Ecto neural progenitor cell (in vitro differentiated cells): ENCODE measurements around the gene CDH15.
"Not testable (repeated sequence)": the region's sequence is repeated elsewhere in the genome, so short reads cannot be mapped to it uniquely, and the experiment has no call there.

Experiments used
- DNase-seq: peaks from one replicate; pipeline ENCODE4 v3.0.0-alpha.2; 2018; ENCODE audit warnings: low spot score

CDH15 gene

DNA sequence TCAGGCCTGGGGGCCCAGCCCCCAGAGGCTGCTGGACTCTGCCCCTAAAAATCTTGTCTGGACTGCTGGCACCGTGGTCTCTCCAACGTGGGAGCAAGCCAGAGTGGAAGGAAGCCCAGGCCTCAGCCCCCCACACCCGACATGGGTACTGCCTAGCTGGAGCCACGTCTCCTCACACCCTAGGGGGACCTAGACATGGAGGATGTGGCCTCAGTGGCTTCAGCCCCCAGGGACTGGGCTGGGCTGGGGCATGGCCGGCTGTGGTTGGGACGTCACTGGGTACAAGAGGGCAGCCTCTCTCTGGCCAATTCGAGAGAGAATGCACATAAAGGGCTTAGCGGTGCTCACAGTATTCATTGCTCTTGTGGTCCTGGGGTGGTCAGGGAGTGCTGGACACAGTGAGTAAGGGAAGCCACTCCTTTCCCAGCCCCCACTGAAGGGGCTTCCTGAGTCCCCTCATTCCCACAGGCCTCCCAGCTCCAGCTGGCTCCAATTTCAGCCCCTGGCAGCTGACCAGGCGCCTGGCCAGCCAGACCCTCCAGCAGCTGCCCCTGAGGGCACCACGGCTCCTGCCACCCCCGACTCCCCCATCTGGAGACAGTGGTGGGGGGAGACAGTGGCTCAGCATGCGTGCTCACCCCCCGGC lies 1.1 kb downstream of the CDH15 start:
- DNase-seq: no peak

DNA sequence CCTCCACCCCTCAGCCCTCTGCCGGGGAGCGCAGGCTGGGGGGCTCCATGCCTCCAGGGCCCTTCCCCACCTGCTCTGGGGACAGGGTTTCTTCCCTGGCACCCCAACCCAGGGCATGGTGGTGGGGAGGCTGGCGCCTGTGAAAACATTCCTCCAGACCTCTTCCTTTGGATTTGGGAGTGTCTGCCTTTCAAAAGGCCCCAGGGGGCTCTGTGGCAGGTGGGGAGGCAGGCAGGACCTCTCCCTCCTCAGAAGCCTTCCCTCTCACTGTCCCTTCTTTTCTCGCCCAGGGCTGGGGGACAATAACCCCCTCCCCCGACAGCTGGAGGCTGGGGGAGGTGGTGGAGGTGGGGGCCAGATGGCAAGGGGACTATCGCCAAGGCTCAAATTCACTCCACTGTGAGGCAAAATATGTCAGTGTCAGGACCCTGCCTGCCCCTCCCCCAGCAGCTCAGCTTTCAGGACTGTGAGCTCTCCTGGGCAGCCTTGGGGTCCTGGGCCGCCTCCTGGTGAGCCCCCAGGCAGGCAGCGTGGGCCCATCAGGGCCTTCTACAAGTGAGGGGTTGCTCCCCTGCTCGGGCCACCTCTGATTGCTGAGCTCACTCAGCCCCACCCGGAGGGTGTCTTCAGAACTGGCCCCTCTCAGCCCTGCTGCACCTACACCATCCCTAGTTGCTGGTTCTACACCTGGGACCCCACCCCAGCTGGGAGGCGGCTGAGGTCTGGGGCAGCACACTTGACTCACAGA lies 1.8 kb downstream of the CDH15 start:
- DNase-seq: no peak

DNA sequence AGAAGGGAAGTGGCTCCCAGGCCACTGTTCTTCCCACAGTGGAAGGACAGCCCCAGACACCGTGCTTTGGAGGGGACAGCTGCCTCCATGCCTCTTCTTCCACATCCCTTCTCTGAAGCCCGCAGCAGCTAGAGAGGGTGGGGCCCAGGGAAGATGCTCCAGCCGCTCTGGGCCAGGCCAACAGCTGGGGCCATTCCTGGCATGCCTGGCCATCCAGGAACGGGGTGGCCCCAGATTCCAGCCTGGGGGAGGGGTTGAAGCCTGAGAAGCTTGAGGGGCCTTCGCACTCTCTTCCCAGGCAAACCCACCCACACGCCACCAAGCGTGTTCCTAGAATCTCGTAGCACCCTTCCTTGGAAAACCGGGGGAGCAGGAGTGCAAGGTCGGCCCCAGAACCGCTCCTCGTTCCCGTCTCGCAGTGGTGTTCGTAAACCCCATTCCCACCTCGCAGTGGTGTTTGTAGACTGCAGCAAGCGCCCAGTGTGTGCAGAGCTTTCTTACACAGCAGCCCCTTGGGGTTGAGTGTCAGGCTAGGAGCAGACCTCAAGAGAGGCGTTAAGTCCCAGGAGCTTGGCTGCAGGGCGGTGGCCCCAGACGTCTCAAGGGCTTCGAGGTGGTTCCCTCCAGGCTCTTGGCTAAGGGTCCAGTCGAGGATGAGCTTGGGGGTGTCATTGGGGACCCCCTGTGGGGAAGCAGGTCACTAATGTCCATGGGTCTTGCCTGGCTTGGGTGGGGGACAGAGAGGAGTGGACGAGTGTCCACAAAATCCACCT lies 2.7 kb downstream of the CDH15 start:
- no peak for DNase-seq

DNA sequence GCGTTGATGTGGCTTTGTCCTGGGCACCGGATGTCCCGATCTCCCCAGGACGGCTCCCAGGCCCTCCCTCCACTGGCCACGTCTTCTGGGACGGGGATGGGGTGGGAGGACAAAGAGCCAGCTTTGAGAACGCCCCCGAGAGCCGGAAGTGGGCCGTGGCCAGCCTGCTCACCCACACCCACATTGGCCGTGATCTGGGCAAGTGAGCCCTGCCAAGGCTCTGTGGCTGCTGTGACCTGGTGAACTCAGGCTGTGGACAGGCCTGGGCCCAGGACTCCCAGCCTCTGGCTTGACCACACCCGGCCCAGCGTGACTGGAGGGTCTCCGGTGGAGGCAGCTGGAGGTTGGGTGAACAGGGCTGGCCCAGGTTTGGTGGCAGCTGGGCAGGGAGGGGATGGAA lies 3.3 kb downstream of the CDH15 start:
- no peak for DNase-seq

DNA sequence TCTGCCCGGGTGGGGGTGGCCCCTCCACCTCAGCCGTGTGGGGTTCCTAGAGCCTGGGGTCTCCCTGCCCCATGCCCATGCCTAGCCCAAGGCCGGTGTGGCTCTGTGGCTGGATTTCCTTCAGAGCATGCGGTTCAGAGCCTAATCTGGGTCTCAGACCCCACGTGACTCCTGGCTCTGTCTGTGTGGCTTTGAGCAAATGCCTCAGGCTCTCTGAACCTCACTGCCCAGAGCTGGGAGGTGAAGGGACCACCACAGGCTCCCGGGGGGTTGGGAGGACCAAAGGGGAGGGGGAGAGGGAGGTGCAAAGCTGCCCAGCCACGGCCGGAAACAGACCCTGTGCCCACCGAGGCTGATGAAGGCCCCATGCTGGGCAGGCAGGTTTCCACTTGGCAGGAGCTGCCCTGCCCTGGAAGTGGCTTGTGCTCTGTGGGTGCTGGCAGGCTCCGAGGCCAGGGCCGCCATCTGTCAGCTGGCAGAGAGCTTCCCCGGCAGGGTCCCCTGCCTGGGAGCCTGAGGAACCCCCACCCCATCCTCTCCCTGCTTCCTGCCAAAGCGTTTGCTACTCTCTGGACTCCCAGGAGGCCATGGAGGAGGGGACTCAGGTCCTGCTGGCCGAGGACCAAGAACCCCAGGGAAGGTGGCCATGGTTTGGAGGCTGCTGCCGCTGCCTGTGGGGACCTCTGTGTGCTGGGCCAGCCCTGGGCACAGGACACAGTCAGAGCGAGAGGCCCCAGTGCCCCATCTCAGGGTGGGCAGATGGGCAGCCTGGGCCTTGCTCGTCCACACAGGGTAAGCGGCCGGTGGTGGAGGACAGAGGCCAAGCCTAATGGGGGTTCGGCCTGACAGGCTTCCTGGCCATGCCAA lies 4.0 kb downstream of the CDH15 start:
- no peak for DNase-seq

DNA sequence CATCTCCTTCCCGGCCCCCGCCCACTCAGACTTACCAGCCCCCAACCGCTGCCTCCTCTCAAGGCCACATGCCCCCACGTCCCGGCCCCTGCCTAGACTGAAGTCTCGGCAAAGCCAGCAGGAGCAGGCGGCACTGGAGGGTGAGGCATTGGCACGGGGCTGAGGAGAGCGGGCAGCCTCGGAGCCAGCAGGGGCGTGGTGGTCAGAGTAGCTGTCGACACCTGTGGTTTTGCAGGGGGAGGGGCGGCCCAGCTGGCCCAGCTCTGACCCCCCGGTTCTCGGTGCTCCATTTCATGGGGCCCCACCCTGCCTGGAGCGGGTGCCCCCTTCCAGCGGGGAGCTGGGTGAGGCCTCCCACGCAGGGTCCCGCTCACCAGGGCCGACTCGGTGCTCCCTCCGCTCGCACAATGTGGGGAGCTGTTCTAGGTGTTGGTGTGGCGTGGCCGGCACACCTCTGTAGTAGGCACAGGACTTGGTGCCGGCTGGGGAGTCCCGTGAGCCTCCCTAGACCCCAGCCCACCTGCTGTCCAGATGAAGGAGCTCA lies 4.7 kb downstream of the CDH15 start:
- no peak for DNase-seq

DNA sequence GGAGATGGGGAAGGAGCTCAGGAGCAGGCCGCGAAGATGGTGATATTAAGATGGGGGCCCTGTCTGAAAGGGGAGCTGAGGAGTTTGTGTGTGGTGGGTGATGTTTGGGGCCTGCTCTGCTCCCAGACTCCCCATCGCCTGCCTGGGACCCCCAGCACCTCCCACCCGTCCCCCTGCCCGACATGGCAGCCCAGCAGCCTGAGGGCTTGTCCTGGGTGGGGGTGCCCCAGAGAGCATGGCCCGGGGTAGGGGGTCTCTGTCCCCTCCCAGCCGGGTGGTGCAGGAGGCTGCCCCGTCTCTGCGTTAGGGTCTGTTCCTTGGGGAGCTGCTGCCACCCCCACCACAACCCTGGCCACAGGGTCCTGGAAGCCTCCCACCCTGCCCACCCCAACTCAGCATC lies 5.2 kb downstream of the CDH15 start:
- DNase-seq: no peak

DNA sequence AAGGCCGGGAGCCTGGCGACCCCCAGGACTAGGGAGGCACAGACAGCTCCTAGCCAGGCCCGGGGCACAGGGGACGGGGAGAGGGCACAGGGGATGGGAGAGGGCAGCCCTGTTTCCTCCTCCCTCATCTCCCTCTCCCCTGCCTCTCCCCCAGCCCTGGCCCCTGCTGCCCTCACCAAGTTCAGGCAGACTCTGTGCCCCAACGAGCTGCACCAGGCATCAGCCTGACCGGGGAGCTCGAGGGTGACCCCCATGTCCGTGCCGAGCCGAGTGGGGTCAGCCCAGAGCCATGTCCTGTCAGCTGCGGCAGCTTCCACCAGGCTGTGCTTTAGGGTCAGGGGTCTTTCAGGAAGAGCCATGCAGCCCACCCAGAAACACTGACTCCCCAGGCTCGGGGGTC lies 6.0 kb downstream of the CDH15 start:
- no peak for DNase-seq

DNA sequence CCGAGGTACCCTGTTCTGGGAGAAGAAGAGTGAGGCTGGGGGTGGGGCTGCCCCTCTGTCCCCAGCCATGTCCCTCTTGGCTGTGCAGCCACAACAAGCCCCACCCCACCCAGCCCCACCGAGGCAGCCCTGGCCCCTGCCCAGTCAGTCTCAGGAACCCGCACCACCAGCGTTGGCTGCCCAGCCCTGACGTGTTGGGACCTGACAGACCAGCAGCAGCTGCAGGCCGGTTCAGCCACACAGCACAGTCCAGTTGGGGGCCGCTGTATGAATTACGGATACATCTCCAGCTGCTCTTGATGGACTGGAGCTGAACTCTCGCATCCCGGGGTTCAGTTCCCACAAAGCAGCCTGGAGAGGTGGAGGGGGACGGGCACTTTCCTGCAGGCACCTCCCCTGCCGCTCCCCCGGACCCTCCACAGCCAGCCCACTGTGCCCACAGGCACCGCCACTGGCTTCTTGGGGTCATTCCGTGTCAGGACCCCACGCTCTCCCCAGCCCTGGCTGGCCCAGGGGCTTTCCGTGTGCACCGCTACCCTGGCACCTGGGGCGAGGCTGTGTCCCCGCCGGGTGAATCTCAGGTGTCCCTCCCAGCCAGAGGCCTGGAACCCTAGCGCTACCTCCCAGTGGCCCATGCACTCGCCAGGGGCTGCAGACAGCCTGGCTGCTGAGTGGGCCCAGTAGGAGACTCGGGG lies 7.1 kb downstream of the CDH15 start:
- DNase-seq: no peak

DNA sequence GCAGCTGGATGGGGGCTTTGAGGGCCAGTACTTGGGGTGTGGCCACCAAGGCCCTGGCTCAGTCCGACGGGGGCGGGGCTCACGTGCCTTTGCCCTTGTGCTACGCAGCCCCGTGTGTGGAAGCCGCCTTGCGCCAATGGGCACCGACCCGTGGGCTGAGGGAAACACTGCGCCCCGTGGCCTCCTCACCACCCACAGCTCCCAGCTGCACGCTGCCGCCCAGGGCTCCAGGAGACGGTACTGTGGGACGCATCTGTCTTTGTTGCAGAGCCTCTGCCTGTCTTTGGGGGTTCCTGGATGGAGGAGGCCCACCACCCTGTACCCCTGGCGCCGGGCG lies 7.6 kb downstream of the CDH15 start:
- no peak for DNase-seq

DNA sequence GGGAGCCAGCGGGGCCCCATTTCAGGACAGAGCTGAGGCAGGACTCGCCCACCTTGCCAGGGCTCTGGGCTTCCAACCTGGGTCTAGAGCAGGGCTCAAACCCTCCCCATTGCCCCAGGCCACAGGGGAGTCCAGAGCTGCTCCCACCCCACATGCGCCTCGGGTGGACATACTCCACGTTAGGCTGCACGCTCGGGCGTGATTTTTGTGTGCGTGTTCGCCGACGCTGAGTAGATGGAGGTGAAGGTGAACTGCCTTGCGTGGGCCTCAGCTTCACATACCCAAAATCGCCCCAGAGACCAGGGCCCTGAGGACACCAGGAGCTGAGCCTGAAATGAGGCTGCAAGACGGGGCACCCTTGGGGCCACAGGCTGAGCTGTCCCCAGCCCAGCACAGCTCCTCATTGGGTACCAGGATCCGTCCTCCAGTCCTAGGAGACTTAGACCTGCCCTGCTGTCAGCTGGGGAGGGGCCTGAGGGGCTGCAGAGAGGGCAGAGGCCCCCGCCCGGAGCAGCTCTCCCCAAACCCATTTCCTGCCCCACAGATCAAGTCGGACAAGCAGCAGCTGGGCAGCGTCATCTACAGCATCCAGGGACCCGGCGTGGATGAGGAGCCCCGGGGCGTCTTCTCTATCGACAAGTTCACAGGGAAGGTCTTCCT lies 8.2 kb downstream of the CDH15 start:
- DNase-seq: no peak

DNA sequence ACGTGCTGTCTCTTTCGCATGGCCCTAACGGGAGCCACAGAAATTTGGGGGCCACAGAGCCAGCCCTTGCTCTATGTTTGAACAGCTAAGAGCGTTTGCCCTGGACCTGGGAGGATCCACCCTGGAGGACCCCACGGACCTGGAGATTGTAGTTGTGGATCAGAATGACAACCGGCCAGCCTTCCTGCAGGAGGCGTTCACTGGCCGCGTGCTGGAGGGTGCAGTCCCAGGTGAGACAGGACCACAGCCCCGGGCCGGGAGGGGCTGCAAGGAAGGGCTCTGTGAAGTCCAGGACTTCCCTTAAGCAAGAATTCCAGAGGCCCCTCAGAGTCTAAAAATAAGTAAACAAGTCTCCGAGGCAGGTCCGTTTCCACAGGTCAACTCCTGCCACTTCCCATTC lies 11.9 kb downstream of the CDH15 start:
- no peak for DNase-seq

DNA sequence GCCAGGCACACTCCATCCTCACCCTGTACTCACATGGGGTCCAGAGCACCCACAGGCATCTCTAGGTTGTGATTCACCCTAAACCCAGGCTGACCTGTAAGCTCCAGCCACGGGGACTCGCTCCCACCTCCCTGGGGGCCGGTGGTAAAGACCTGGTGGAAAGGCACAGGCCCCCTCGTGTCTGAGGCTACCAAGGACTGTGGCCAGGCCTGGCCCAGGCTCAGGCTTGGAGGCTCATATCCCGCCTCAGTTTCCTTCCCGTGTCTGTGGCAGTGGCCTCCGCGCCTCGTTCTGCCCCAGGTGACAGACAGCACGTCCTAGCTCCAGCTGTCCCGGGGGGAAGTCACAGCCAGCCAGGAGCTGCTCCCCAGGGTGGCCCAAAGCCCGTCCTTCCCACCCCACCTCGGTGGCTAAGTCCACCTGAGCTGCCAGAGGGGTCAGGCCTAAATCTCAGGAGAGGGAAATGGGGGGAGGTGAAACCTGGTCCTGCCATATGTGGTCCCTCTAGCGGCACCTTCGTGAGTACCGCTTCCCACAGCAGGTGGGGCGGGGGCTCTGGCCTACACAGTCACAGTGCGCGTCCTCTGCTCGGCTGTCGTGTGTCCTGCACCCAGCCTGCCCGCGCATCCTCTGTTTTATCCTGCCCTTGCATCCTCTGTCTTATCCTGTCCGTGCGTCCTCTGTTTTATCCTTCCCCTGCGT lies 12.6 kb downstream of the CDH15 start:
- DNase-seq: no peak

DNA sequence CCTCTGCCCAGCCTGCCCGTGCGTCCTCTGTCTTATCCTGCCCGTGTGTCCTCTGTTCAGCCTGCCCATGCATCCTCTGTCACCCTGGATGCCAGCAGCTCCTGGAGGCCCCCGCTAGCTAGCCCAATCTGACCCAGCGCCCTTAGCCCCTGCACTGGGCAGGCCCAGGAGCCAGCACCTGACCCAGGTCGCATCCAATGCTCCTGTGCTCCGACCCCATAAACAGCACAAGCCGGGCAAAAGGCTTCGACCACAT lies 13.1 kb downstream of the CDH15 start:
- no peak for DNase-seq

DNA sequence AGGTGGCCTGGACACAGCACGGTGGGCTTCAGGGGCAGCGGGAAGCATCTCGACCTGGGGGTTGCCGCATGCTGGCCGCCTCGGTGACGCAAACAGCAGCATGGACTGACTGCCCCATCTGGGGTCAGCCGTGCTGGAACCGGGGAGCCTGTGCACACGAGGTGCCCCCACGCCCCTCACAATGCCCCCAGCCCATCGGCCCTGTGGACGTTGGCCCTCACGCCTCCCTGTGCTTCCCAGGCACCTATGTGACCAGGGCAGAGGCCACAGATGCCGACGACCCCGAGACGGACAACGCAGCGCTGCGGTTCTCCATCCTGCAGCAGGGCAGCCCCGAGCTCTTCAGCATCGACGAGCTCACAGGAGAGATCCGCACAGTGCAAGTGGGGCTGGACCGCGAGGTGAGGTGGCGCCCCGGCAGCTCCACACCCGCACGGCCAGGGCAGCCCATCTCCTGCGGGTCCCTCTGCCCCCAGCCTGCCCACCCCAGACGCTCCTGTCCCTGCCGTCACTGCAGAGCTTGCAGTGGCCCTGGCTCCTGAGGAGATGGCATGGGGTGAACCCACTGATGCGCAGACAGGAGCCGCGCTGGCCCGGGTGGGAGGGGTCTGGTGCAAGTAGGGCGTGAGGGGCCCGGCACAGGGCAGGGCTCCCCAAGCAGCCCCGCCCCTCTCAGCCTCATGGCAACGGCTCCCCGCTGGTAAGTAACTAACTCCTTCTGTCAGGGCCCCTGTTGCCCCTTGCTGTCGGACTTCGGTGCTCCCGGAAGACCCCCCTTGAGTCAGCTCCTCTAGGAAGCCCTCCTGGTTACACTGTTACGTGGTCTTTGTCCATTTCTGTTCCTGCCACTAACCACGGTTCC lies 13.6 kb downstream of the CDH15 start:
- DNase-seq: no peak

DNA sequence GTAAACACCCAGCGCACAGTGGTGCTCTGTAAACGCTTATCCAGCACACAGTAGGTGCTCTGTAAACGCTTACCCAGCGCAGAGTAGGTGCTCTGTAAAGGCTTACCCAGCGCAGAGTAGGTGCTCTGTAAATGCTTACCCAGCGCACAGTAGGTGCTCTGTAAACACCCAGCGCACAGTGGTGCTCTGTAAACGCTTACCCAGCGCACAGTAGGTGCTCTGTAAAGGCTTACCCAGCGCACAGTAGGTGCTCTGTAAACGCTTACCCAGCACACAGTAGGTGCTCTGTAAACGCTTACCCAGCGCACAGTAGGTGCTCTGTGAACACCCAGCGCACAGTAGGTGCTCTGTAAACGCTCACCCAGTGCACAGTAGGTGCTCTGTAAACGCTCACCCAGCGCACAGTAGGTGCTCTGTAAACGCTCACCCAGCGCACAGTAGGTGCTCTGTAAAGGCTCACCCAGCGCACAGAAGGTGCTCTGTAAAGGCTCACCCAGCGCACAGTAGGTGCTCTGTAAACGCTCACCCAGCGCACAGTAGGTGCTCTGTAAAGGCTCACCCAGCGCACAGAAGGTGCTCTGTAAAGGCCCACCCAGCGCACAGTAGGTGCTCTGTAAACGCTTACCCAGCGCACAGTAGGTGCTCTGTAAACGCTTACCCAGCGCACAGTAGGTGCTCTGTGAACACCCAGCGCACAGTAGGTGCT lies 14.5 kb downstream of the CDH15 start:
- not testable (repeated sequence) for DNase-seq

DNA sequence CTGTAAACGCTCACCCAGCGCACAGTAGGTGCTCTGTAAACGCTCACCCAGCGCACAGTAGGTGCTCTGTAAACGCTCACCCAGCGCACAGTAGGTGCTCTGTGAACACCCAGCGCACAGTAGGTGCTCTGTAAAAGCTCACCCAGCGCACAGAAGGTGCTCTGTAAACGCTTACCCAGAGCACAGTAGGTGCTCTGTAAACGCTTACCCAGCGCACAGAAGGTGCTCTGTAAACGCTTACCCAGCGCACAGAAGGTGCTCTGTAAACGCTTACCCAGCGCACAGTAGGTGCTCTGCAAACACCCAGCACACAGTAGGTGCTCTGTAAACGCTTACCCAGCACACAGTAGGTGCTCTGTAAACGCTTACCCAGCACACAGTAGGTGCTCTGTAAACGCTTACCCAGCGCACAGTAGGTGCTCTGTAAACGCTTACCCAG lies 15.1 kb downstream of the CDH15 start:
- not testable (repeated sequence) for DNase-seq

DNA sequence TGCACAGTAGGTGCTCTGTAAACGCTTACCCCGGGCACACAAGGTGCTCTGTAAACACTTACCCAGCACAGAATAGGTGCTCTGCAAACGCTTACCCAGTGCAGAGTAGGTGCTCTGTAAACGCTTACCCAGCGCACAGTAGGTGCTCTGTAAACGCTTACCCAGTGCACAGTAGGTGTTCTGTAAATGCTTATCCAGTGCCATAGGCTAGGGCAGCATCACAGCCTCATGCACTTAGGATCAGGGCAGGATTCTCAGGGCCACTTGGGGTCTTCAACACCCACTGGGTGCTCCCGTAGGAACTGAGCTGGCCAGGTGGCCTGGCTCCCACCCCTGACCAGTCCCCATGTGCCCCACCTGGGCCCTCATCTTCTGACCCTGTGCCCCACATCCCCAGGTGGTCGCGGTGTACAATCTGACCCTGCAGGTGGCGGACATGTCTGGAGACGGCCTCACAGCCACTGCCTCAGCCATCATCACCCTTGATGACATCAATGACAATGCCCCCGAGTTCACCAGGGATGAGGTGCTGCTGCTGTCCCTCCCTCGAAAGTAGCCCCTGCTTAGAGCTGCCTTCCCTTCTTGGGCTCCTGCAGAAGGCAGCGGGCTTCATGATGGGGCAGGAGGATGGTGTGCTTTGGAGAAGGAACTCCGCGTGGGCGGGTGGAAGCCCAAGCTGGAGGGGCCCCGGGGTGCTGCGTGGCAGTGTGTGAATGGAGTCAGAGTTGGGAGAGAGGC lies 15.7 kb downstream of the CDH15 start:
- DNase-seq: peak; percentile 53
